ENCODE results near the gene CHAT. TPM values are rescaled to one million over a fixed set of nuclear protein-coding genes. Genes with fewer than 3 reads are reported as not detected.
"Not testable (repeated sequence)": the region's sequence is repeated elsewhere in the genome, so short reads cannot be mapped to it uniquely, and the experiment has no call there.

The CHAT gene
- polyA plus RNA-seq, 1 donor (not counting 4 experiments of a cell fraction or from before 2014, with no cell fraction given), result not detected

GRCh38 chr10:49679480-49679893 lies 65.7 kb downstream of the CHAT start, which contains the start of gene C10orf53:
Gene C10orf53 (plus strand): TSS chr10:49679651. CDS start chr10:49679698, 47 bp downstream.
- DNase-seq (ENCODE audit: low read depth, low spot score), result no peak
- Histone ChIP-seq H3K9me1 (ENCODE audit: control insufficient read depth, extremely low read depth, insufficient read depth, low read length) (no peaks in the 10 kb centered on the region), H3K9me3 (ENCODE audit: control insufficient read depth, low read depth, low read length) (no peaks in the 10 kb centered on the region), H3K27me3 (ENCODE audit: control insufficient read depth, extremely low read depth, insufficient read depth, low read length) (peaks cover 21% of the 10 kb centered on the region), H3K4me3 (ENCODE audit: control insufficient read depth in 2 of 3, extremely low read depth in 1 of 3, insufficient read depth in 2 of 3, low read depth in 1 of 3, low read length in 3 of 3) (peak within 1 kb of the TSS in 2 of 3 experiments; percentile 38 to 66), H3K4me2 (ENCODE audit: control insufficient read depth, extremely low read depth, insufficient read depth, low read depth, low read length) (peak within 1 kb of the TSS; percentile 85), H3K9ac (ENCODE audit: control insufficient read depth, extremely low read depth, insufficient read depth, low read length) (no peak within 1 kb of the TSS), H3K27ac (ENCODE audit: control insufficient read depth, insufficient read depth, low read length) (no peak within 1 kb of the TSS), H3K4me1 (ENCODE audit: control insufficient read depth, extremely low read depth, insufficient read depth, low read length) (peaks cover 3% of the 10 kb centered on the region), H2AFZ (ENCODE audit: control insufficient read depth, low read length) (peak within 1 kb of the TSS; percentile 30), H4K20me1 (ENCODE audit: control insufficient read depth, extremely low read depth, insufficient read depth, low read length) (no peaks in the 10 kb centered on the region), H3K79me2 (ENCODE audit: control insufficient read depth, insufficient read depth, low read length) (no peaks in the 10 kb centered on the region), H3K36me3 (ENCODE audit: control insufficient read depth in 2 of 2, extremely low read depth in 1 of 2, insufficient read depth in 2 of 2, low read length in 2 of 2) (no peaks in the 10 kb centered on the region)
- no peak for TF ChIP-seq CTCF (optimal IDR thresholded peaks at IDR 0.05 in 1 of 3, IDR thresholded peaks at IDR 0.05 in 1 of 3, conservative IDR thresholded peaks at IDR 0.05 in 1 of 3; ENCODE audit: extremely low read depth in 1 of 3, insufficient read depth in 2 of 3, low read length in 3 of 3)
- no peak for FAIRE-seq
- dilution Hi-C loops (cut with MboI; ENCODE audit: extremely low pct_ligation_motif_present, low sequenced_read_pairs), result no loop called here

- H3K4me1 ChIP-seq (ENCODE audit: control insufficient read depth, extremely low read depth, insufficient read depth, low read length); H3K9me1 ChIP-seq (ENCODE audit: control insufficient read depth, extremely low read depth, insufficient read depth, low read length); FAIRE-seq; H4K20me1 ChIP-seq (ENCODE audit: control insufficient read depth, extremely low read depth, insufficient read depth, low read length); H2AFZ ChIP-seq (ENCODE audit: control insufficient read depth, low read length); H3K36me3 ChIP-seq (ENCODE audit: control insufficient read depth in 2 of 2, extremely low read depth in 1 of 2, insufficient read depth in 2 of 2, low read length in 2 of 2); H3K79me2 ChIP-seq (ENCODE audit: control insufficient read depth, insufficient read depth, low read length); H3K9me3 ChIP-seq (ENCODE audit: control insufficient read depth, low read depth, low read length); H3K27ac ChIP-seq (ENCODE audit: control insufficient read depth, insufficient read depth, low read length); dilution Hi-C loops (cut with MboI; ENCODE audit: extremely low pct_ligation_motif_present, low sequenced_read_pairs); H3K4me2 ChIP-seq (ENCODE audit: control insufficient read depth, extremely low read depth, insufficient read depth, low read depth, low read length); H3K4me3 ChIP-seq (ENCODE audit: control insufficient read depth in 2 of 3, extremely low read depth in 1 of 3, insufficient read depth in 2 of 3, low read depth in 1 of 3, low read length in 3 of 3); DNase-seq (ENCODE audit: low read depth, low spot score); H3K9ac ChIP-seq (ENCODE audit: control insufficient read depth, extremely low read depth, insufficient read depth, low read length): not testable (repeated sequence)
- peaks cover 16% of the 10 kb centered on the region for H3K27me3 ChIP-seq (ENCODE audit: control insufficient read depth, extremely low read depth, insufficient read depth, low read length)
Measured at GRCh38 chr10:49682449-49682848, 68.6 kb downstream of the CHAT start.

GRCh38 chr10:49682879-49683278 lies 69.0 kb downstream of the CHAT start:
- TF ChIP-seq EZH2 (IDR thresholded peaks at IDR 0.05; ENCODE audit: low read length) (no peak), CTCF (optimal IDR thresholded peaks at IDR 0.05 in 1 of 3, IDR thresholded peaks at IDR 0.05 in 1 of 3, conservative IDR thresholded peaks at IDR 0.05 in 1 of 3; ENCODE audit: extremely low read depth in 1 of 3, insufficient read depth in 2 of 3, low read length in 3 of 3) (no peak)
- H2AFZ ChIP-seq (ENCODE audit: control insufficient read depth, low read length), result no peak overlapping the region
- H3K4me2 ChIP-seq (ENCODE audit: control insufficient read depth, extremely low read depth, insufficient read depth, low read depth, low read length), result no peak overlapping the region
- no peaks in the 10 kb centered on the region for H3K36me3 ChIP-seq (ENCODE audit: control insufficient read depth in 2 of 2, extremely low read depth in 1 of 2, insufficient read depth in 2 of 2, low read length in 2 of 2)
- H3K9ac ChIP-seq (ENCODE audit: control insufficient read depth, extremely low read depth, insufficient read depth, low read length), result no peak overlapping the region
- H3K79me2 ChIP-seq (ENCODE audit: control insufficient read depth, insufficient read depth, low read length), result no peaks in the 10 kb centered on the region
- H3K27me3 ChIP-seq (ENCODE audit: control insufficient read depth, extremely low read depth, insufficient read depth, low read length), result peaks cover 17% of the 10 kb centered on the region
- no peaks in the 10 kb centered on the region for H3K9me3 ChIP-seq (ENCODE audit: control insufficient read depth, low read depth, low read length)
- no peaks in the 10 kb centered on the region for H3K9me1 ChIP-seq (ENCODE audit: control insufficient read depth, extremely low read depth, insufficient read depth, low read length)
- peaks cover 3% of the 10 kb centered on the region for H3K4me1 ChIP-seq (ENCODE audit: control insufficient read depth, extremely low read depth, insufficient read depth, low read length)
- DNase-seq (ENCODE audit: low read depth, low spot score), result no peak
- FAIRE-seq, result no peak
- no peak overlapping the region for H3K4me3 ChIP-seq (ENCODE audit: control insufficient read depth in 2 of 3, extremely low read depth in 1 of 3, insufficient read depth in 2 of 3, low read depth in 1 of 3, low read length in 3 of 3)
- dilution Hi-C loops (cut with MboI; ENCODE audit: extremely low pct_ligation_motif_present, low sequenced_read_pairs), result no loop called here
- H3K27ac ChIP-seq (ENCODE audit: control insufficient read depth, insufficient read depth, low read length), result no peak overlapping the region
- no peaks in the 10 kb centered on the region for H4K20me1 ChIP-seq (ENCODE audit: control insufficient read depth, extremely low read depth, insufficient read depth, low read length)
